ENCODE measurements around the gene DNAAF1. TPM values are rescaled to one million over a fixed set of nuclear protein-coding genes. Genes with fewer than 3 reads are reported as not detected.
"Not testable (repeated sequence)": the region's sequence is repeated elsewhere in the genome, so short reads cannot be mapped to it uniquely, and the experiment has no call there.

The DNAAF1 gene
- total RNA-seq, 1 experiment from 2014 or later = not detected

GRCh38 chr16:84205123-84205522, 60.0 kb downstream of the DNAAF1 start:
- DNase-seq (ENCODE audit: low read depth) = not testable (repeated sequence)

- no peak for DNase-seq (ENCODE audit: low read depth)
Measured at GRCh38 chr16:84205976-84206691, 61.0 kb downstream of the DNAAF1 start.

- no peak for DNase-seq (ENCODE audit: low read depth)
Measured at GRCh38 chr16:84207251-84207650, 62.1 kb downstream of the DNAAF1 start.

GRCh38 chr16:84207879-84208278, 62.8 kb downstream of the DNAAF1 start:
- DNase-seq (ENCODE audit: low read depth) = no peak

GRCh38 chr16:84209989-84210388, 64.9 kb downstream of the DNAAF1 start:
- no peak for DNase-seq (ENCODE audit: low read depth)

- DNase-seq (ENCODE audit: low read depth) = no peak
Measured at GRCh38 chr16:84212154-84212553, 67.0 kb downstream of the DNAAF1 start.

GRCh38 chr16:84212631-84213030, 67.5 kb downstream of the DNAAF1 start:
- DNase-seq (ENCODE audit: low read depth) = no peak

GRCh38 chr16:84214451-84215066, 69.5 kb downstream of the DNAAF1 start:
- no peak for DNase-seq (ENCODE audit: low read depth)

GRCh38 chr16:84215531-84215930, 70.4 kb downstream of the DNAAF1 start:
- no peak for DNase-seq (ENCODE audit: low read depth)

- DNase-seq (ENCODE audit: low read depth) = not testable (repeated sequence)
Measured at GRCh38 chr16:84216144-84216543, 71.0 kb downstream of the DNAAF1 start.

- DNase-seq (ENCODE audit: low read depth) = no peak
Measured at GRCh38 chr16:84218176-84218823, 73.2 kb downstream of the DNAAF1 start.

GRCh38 chr16:84218956-84219355, 73.8 kb downstream of the DNAAF1 start:
- DNase-seq (ENCODE audit: low read depth) = no peak

GRCh38 chr16:84220851-84221250, 75.7 kb downstream of the DNAAF1 start:
- no peak for DNase-seq (ENCODE audit: low read depth)

GRCh38 chr16:84223456-84223855, 78.3 kb downstream of the DNAAF1 start:
- DNase-seq (ENCODE audit: low read depth) = no peak

- no peak for DNase-seq (ENCODE audit: low read depth)
Measured at GRCh38 chr16:84224554-84224953, 79.4 kb downstream of the DNAAF1 start.

GRCh38 chr16:84225126-84225525, 80.0 kb downstream of the DNAAF1 start:
- no peak for DNase-seq (ENCODE audit: low read depth)

GRCh38 chr16:84225571-84225970, 80.5 kb downstream of the DNAAF1 start:
- no peak for DNase-seq (ENCODE audit: low read depth)

- DNase-seq (ENCODE audit: low read depth) = no peak
Measured at GRCh38 chr16:84226026-84226425, 80.9 kb downstream of the DNAAF1 start.
